H1 (cell line): Measurements from ENCODE around the gene TRAF1. TPM values are rescaled to one million over a fixed set of nuclear protein-coding genes. Genes with fewer than 3 reads are reported as not detected.

ENCODE experiments used
- CTCF ChIA-PET: fragments of 300-600 bp; sonication (Branson Sonifier 250); formaldehyde crosslinking; loops from one replicate; lab custom pipeline; 2021; ENCODE audit not compliant: partially characterized antibody; lab: Charles Lee
- POLR2A ChIA-PET: fragments of 300-600 bp; sonication (Branson Sonifier 250); formaldehyde crosslinking; loops from one replicate; lab custom pipeline; 2021; ENCODE audit warnings: inconsistent platforms; ENCODE audit not compliant: partially characterized antibody; lab: Charles Lee
- DNase-seq, 2 experiments: peaks; one replicate each; pipeline versions ENCODE4 v3.0.0 to v3.0.0-alpha.2; 2010 to 2022; ENCODE audit warnings: low spot score in 2 of 2, low read depth in 1 of 2, mixed read lengths in 1 of 2
- FAIRE-seq: peaks from 2 replicates; lab custom pipeline; 2011; peaks lifted over from hg19 to GRCh38; lab: Jason Lieb, UNC
- H2AFZ ChIP-seq: 2 replicates; pipeline ENCODE4 v1.8.1; 2012; ENCODE audit warnings: low read length, inconsistent platforms
- H2AK5ac ChIP-seq: 2 replicates; pipeline ENCODE4 v1.6.1; 2013; ENCODE audit warnings: low read depth, low read length
- H2BK120ac ChIP-seq: replicated peaks from 2 replicates; pipeline ENCODE3; 2013; ENCODE audit warnings: low read depth, low read length, inconsistent platforms
- H2BK12ac ChIP-seq: 2 replicates; pipeline ENCODE4 v1.6.1; 2013; ENCODE audit warnings: low read depth, low read length
- H2BK15ac ChIP-seq: 2 replicates; pipeline ENCODE4 v1.6.1; 2013; ENCODE audit warnings: low read length
- H2BK20ac ChIP-seq: 2 replicates; pipeline ENCODE4 v1.6.1; 2013; ENCODE audit warnings: low read length
- H2BK5ac ChIP-seq: 2 replicates; pipeline ENCODE4 v1.6.1; 2013; ENCODE audit warnings: low read depth, low read length
- H3K14ac ChIP-seq: 2 replicates; pipeline ENCODE4 v1.6.1; 2013; ENCODE audit warnings: inconsistent platforms; ENCODE audit not compliant: insufficient read length
- H3K18ac ChIP-seq: 2 replicates; pipeline ENCODE4 v1.6.1; 2013; ENCODE audit warnings: low read length; ENCODE audit errors: extremely low read depth
- H3K23ac ChIP-seq: 2 replicates; pipeline ENCODE4 v1.6.1; 2013; ENCODE audit warnings: inconsistent platforms; ENCODE audit not compliant: insufficient read length
- H3K23me2 ChIP-seq: 2 replicates; pipeline ENCODE4 v1.6.1; 2013; ENCODE audit warnings: low read depth, low read length
- H3K27ac ChIP-seq: 2 replicates; pipeline ENCODE4 v1.6.1; 2011; ENCODE audit warnings: low read depth, low read length, inconsistent platforms
- H3K27me3 ChIP-seq, 4 experiments: replicated peaks in 1 of 4; 1 replicate in 1 of 4; 2 replicates in 3 of 4; pipeline versions ENCODE4 v1.6.1 to v1.8.1; 2011 to 2013; ENCODE audit warnings: low read length in 3 of 4, mild to moderate bottlenecking in 3 of 4, inconsistent platforms in 2 of 4, mixed read lengths in 2 of 4, moderate library complexity in 1 of 4; ENCODE audit not compliant: control insufficient read depth in 3 of 4, insufficient read depth in 3 of 4; ENCODE audit errors: extremely low read depth in 1 of 4
- H3K36me3 ChIP-seq, 4 experiments: 2 replicates each; pipeline versions ENCODE4 v1.6.1 to v1.8.1; 2011 to 2013; ENCODE audit warnings: mild to moderate bottlenecking in 4 of 4, low read length in 3 of 4, moderate library complexity in 2 of 4, control low read depth in 1 of 4, inconsistent platforms in 1 of 4; ENCODE audit not compliant: insufficient read depth in 4 of 4, control insufficient read depth in 2 of 4
- H3K4ac ChIP-seq: replicated peaks from 2 replicates; pipeline ENCODE3; 2013; ENCODE audit warnings: low read length, low read depth, mixed read lengths, inconsistent platforms; ENCODE audit not compliant: insufficient read length
- H3K4me1 ChIP-seq, 4 experiments: replicated peaks in 1 of 4; 1 replicate in 1 of 4; 2 replicates in 3 of 4; pipeline versions ENCODE4 v1.6.1 to v1.8.1; 2011 to 2013; ENCODE audit warnings: low read length in 3 of 4, inconsistent platforms in 2 of 4, mixed read lengths in 1 of 4; ENCODE audit not compliant: insufficient read depth in 4 of 4, control insufficient read depth in 3 of 4
- H3K4me2 ChIP-seq, 2 experiments: 2 replicates each; pipeline versions ENCODE4 v1.6.1 to v1.8.1; 2011 to 2013; ENCODE audit warnings: low read depth in 2 of 2, low read length in 2 of 2, control low read depth in 1 of 2, inconsistent platforms in 1 of 2, mild to moderate bottlenecking in 1 of 2; ENCODE audit not compliant: insufficient read depth in 1 of 2
- H3K4me3 ChIP-seq, 4 experiments: fragments of 200-600, 300-600 bp in 1 of 4; sonication (generic), shearing (Covaris generic), sonication (Bioruptor Twin) in 1 of 4; 2 replicates each; pipeline versions ENCODE4 v1.5.1 to v1.8.1; 2011 to 2016; ENCODE audit warnings: low read length in 4 of 4, low read depth in 3 of 4, control low read depth in 2 of 4, inconsistent platforms in 2 of 4, mild to moderate bottlenecking in 2 of 4, mixed read lengths in 1 of 4, moderate library complexity in 1 of 4; ENCODE audit not compliant: insufficient read depth in 2 of 4; ENCODE audit errors: extremely low read depth in 1 of 4
- H3K56ac ChIP-seq: replicated peaks from 2 replicates; pipeline ENCODE3; 2013; ENCODE audit warnings: low read depth, mild to moderate bottlenecking, mixed read lengths, low read length, inconsistent platforms; ENCODE audit not compliant: insufficient read length
- H3K79me1 ChIP-seq: 2 replicates; pipeline ENCODE4 v1.6.1; 2013; ENCODE audit warnings: low read depth, low read length, control low read depth
- H3K79me2 ChIP-seq, 2 experiments: 2 replicates each; pipeline versions ENCODE4 v1.6.1 to v1.8.1; 2012 to 2013; ENCODE audit warnings: low read length in 2 of 2, mild to moderate bottlenecking in 2 of 2, inconsistent platforms in 1 of 2; ENCODE audit not compliant: insufficient read depth in 2 of 2, control insufficient read depth in 1 of 2
- H3K9ac ChIP-seq, 4 experiments: replicated peaks in 1 of 4; 1 replicate in 1 of 4; 2 replicates in 3 of 4; pipeline versions ENCODE4 v1.6.1 to v1.8.1; 2011 to 2013; ENCODE audit warnings: low read depth in 3 of 4, low read length in 3 of 4, control low read depth in 2 of 4, mild to moderate bottlenecking in 2 of 4, moderate library complexity in 2 of 4, inconsistent platforms in 1 of 4; ENCODE audit errors: extremely low read depth in 1 of 4
- H3K9me3 ChIP-seq, 2 experiments: 2 replicates each; pipeline versions ENCODE4 v1.6.1 to v1.8.1; 2012 to 2013; ENCODE audit warnings: mild to moderate bottlenecking in 2 of 2, moderate library complexity in 2 of 2, control low read depth in 1 of 2, inconsistent platforms in 1 of 2, low read depth in 1 of 2, low read length in 1 of 2, mixed read lengths in 1 of 2; ENCODE audit not compliant: insufficient read depth in 2 of 2
- H4K20me1 ChIP-seq, 2 experiments: replicated peaks in 1 of 2; 2 replicates each; pipeline versions ENCODE3 to v1.8.1; 2011 to 2013; ENCODE audit warnings: inconsistent platforms in 2 of 2, low read length in 2 of 2, mild to moderate bottlenecking in 1 of 2; ENCODE audit not compliant: insufficient read depth in 2 of 2, control insufficient read depth in 1 of 2
- H4K5ac ChIP-seq: 2 replicates; pipeline ENCODE4 v1.6.1; 2013; ENCODE audit warnings: low read length, low read depth, mixed read lengths, inconsistent platforms; ENCODE audit not compliant: insufficient read length
- H4K8ac ChIP-seq: 2 replicates; pipeline ENCODE4 v1.8.0; 2013; ENCODE audit warnings: mild to moderate bottlenecking, moderate library complexity, low read length, inconsistent platforms; ENCODE audit not compliant: insufficient read depth; ENCODE audit errors: extremely low read depth
- H4K91ac ChIP-seq: replicated peaks from 2 replicates; pipeline ENCODE3; 2013; ENCODE audit warnings: low read length, mixed read lengths, inconsistent platforms; ENCODE audit not compliant: insufficient read length
- CTCF ChIP-seq, 3 experiments: IDR thresholded peaks; 1 replicate in 2 of 3; 2 replicates in 1 of 3; pipeline versions ENCODE4 v1.5.1 to v1.6.1; 2011; ENCODE audit warnings: low read length in 3 of 3, mild to moderate bottlenecking in 3 of 3, inconsistent platforms in 2 of 3, low read depth in 1 of 3, moderate library complexity in 1 of 3; ENCODE audit not compliant: insufficient read depth in 1 of 3; ENCODE audit errors: control extremely low read depth in 1 of 3
- EZH2 ChIP-seq: fragments of 200-600 bp; sonication (generic); IDR thresholded peaks from 2 replicates; pipeline ENCODE4 v1.7.1; 2012; ENCODE audit warnings: low read depth, mild to moderate bottlenecking, moderate library complexity, low read length, inconsistent platforms; ENCODE audit not compliant: severe bottlenecking
- GABPA ChIP-seq: IDR thresholded peaks from 2 replicates; pipeline ENCODE4 v1.6.1; 2011; ENCODE audit warnings: mild to moderate bottlenecking, low read length, moderate library complexity, borderline replicate concordance; ENCODE audit not compliant: insufficient read depth
- HDAC6 ChIP-seq: IDR thresholded peaks from one replicate; pipeline ENCODE4 v1.7.1; 2012; ENCODE audit warnings: low read depth, mild to moderate bottlenecking, inconsistent platforms, low read length, moderate library complexity
- MAX ChIP-seq: IDR thresholded peaks from 2 replicates; pipeline ENCODE4 v1.6.1; 2012; ENCODE audit warnings: inconsistent platforms
- POLR2A ChIP-seq, 2 experiments: IDR thresholded peaks; 1 replicate in 1 of 2; 2 replicates in 1 of 2; pipeline ENCODE4 v1.6.1; 2011; ENCODE audit warnings: low read depth in 2 of 2, low read length in 2 of 2, mild to moderate bottlenecking in 2 of 2; ENCODE audit errors: control extremely low read depth in 1 of 2
- ZNF274 ChIP-seq: IDR thresholded peaks from 2 replicates; pipeline ENCODE4 v1.7.0; 2012; ENCODE audit warnings: low read length, borderline replicate concordance; ENCODE audit errors: extremely low read depth
- WGBS, 2 experiments: shearing (Covaris generic) in 1 of 2; methylation state at CpG; one replicate each; pipeline versions ENCODE4 v1.1.6 to v1.1.7; 2013 to 2015; ENCODE audit warnings: low lambda C conversion rate in 2 of 2, mixed read lengths in 2 of 2, inconsistent platforms in 1 of 2, low coverage in 1 of 2, missing lambda C conversion rate in 1 of 2; ENCODE audit not compliant: insufficient replicate concordance in 2 of 2, insufficient coverage in 1 of 2, insufficient read length in 1 of 2; ENCODE audit errors: extremely low coverage in 1 of 2, missing lambda C conversion rate in 1 of 2; 5-methylcytosine and 5-hydroxymethylcytosine counted together
- polyA plus RNA-seq, 7 experiments: library from polyadenylated mRNA; depleted of rRNA in 3 of 7; stranded (reverse) in 5 of 7; unstranded in 2 of 7; fragments of >200 nt in 5 of 7; fragments of 200-250 nt in 2 of 7; gene quantifications; 1 replicate in 5 of 7; 2 replicates in 1 of 7; 4 replicates in 1 of 7; pipeline versions ENCODE4 v1.2.1 to v1.2.3, GENCODE V29; 2011 to 2013; ENCODE audit warnings: missing spikeins in 2 of 7, mixed read lengths in 2 of 7
- total RNA-seq: library from RNA; stranded (reverse); fragmentation: NEBNext Ultra II Directional; extraction: Animal tissue kit (Norgen Biotek cat#: 25700); gene quantifications from 2 replicates; pipeline ENCODE4 v1.2.1, GENCODE V29; 2021

TRAF1 gene
- total and polyA plus RNA-seq, 2 of the 8 experiments (the other 6 are each of a cell fraction or from before 2014, with no cell fraction given): 1.6 to 3.2 TPM

DNA sequence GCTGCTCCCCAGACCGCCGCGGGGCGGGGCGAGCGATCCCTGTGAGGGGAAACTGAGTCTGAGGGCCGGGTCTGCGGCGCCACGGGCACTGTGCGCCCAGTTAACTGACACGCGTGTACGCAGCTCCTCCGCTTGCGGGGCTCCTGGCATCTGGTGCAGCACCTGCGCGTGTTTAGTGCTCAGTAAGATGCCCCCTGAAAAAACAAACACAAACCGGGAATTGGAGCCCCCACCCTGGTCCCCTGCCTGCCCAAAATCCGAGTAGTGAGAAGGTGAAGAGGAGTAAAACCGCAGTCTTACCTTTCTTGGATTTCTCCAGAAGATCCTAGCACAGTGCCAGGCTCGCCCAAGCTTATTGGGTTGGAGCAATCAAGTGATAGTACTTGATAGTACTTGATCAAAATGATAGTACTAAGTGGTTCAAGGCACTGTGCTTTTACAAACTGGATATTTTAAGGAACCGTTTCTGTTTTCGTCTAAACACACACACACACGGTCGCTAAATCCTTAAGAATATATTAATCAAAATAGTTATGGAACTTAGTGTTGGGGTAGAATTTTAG lies 2.7 kb upstream of the TRAF1 start:
- Histone ChIP-seq H3K27ac (no peak overlapping the region), H4K91ac (peak overlapping the region; percentile 73), H3K4me3 (peak overlapping the region; percentile 51 to 81 (median 64)), H2BK12ac (no peak overlapping the region), H2AK5ac (no peak overlapping the region), H3K4me1 (peaks cover 0 to 23% (median 13%) of the 10 kb centered on the region in 4 experiments; a peak in 6 of 7 replicates), H3K9ac (peak overlapping the region in 2 of 4 experiments; percentile 24 to 37; a peak in 3 of 7 replicates), H3K4ac (no peak overlapping the region), H4K20me1 (no peaks in the 10 kb centered on the region), H2BK20ac (no peak overlapping the region), H2BK15ac (peak overlapping the region; percentile 82; the same call in 1 of the 2 replicates), H3K23ac (no peak overlapping the region), H2AFZ (peak overlapping the region; percentile 83), H3K79me2 (no peaks in the 10 kb centered on the region), H4K5ac (no peak overlapping the region), H2BK5ac (no peak overlapping the region), H3K56ac (no peak overlapping the region), H3K79me1 (no peaks in the 10 kb centered on the region), H2BK120ac (no peak overlapping the region), H3K36me3 (no peaks in the 10 kb centered on the region), H3K27me3 (peaks cover 0 to 6% (median 2%) of the 10 kb centered on the region in 4 experiments; a peak in 1 of 7 replicates), H3K4me2 (peak overlapping the region; percentile 77 to 91), H3K23me2 (peaks cover 3% of the 10 kb centered on the region; the same call in 1 of the 2 replicates), H3K14ac (no peak overlapping the region), H4K8ac (peak overlapping the region; percentile 76; the same call in 1 of the 2 replicates), H3K18ac (no peak overlapping the region), H3K9me3 (no peaks in the 10 kb centered on the region)
- no peak for DNase-seq
- TF ChIP-seq HDAC6: no peak
- TF ChIP-seq CTCF (IDR thresholded peaks at IDR 0.05; ENCODE audit: control extremely low read depth in 1 of 3, insufficient read depth in 1 of 3, low read depth in 1 of 3, low read length in 3 of 3): 0 out of 4 replicates have a peak, but pooled peaks of 1 of the 3 experiments have one; percentile 13
- TF ChIP-seq ZNF274: no peak
- TF ChIP-seq GABPA: no peak
- no peak for TF ChIP-seq POLR2A (IDR thresholded peaks at IDR 0.05; ENCODE audit: control extremely low read depth in 1 of 2, low read depth in 2 of 2, low read length in 2 of 2)
- 0 out of 2 replicates have a peak, but pooled peaks have one; percentile 29 for TF ChIP-seq MAX
- TF ChIP-seq EZH2: no peak
- ChIA-PET CTCF (interaction anchor here (0.8 to 2.2 kb wide), 12 partner anchors 10 to 131 kb away, joined by 3 to 8 read pairs (median 4); partner anchors contain the start of gene PHF19), POLR2A (interaction anchor here (0.6 to 2.2 kb wide), 6 partner anchors 10 to 87 kb away, joined by 3 to 14 read pairs (median 3); partner anchors contain the start of gene PSMD5)
- WGBS, 2 experiments: 42% methylated on average over 19 of the region's 26 CpGs; no CpG with 5 or more reads in 1 of the 2 experiments
- FAIRE-seq: no peak
